Measurements from ENCODE around the gene NRAP.

Gene NRAP

DNA sequence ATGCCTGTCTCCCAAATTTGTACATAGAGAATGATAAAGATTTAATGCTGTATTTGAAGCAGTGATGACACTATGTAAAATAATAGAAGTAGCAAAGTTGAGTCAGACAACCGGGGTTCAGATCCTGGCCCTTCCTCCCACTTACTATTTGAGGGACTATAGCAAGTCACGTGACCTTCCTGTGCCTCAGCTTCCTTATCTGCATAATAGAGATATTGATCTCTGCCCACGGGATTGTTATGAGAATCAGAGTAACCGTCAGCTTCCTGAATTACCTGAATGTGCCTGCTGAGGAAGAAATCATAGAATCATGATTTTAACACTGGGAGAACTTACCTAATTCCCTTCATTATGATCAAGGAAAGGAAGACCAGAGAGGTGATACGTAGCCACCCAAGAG, 42.8 kb upstream of the NRAP start:
- H2BK12ac ChIP-seq (ENCODE audit: low read length in 2 of 2): peak overlapping the region in 1 of 2 experiments; percentile 80
- H3K9ac ChIP-seq (ENCODE audit: low read length): no peak overlapping the region
- DNase-seq: no peak
- H2BK5ac ChIP-seq (ENCODE audit: low read depth, low read length, poor library complexity, severe bottlenecking): no peak overlapping the region
- peaks cover 20% of the 10 kb centered on the region for H3K4me1 ChIP-seq (ENCODE audit: control insufficient read depth, insufficient read depth, low read depth, low read length)
- 90% methylated on average over 4 of the region's 5 CpGs for WGBS
- H3K9me3 ChIP-seq (ENCODE audit: control insufficient read depth, low read length): no peaks in the 10 kb centered on the region
- no peak overlapping the region for H3K4me2 ChIP-seq (ENCODE audit: low read length, poor library complexity, severe bottlenecking)
- peaks cover 2 to 38% of the 10 kb centered on the region in 2 experiments for H3K36me3 ChIP-seq (ENCODE audit: control insufficient read depth in 1 of 2, insufficient read depth in 2 of 2, low read depth in 1 of 2, low read length in 2 of 2)
- no peak overlapping the region for H3K4me3 ChIP-seq (ENCODE audit: insufficient read depth in 1 of 2, low read depth in 1 of 2, low read length in 2 of 2)
- no peak overlapping the region for H3K27ac ChIP-seq (ENCODE audit: low read length, poor library complexity, severe bottlenecking)
- H3K23ac ChIP-seq (ENCODE audit: low read length in 2 of 2): no peak overlapping the region
- H2AFZ ChIP-seq (ENCODE audit: low read depth, low read length): no peak overlapping the region
- no peak overlapping the region for H3K4ac ChIP-seq (ENCODE audit: low read depth in 1 of 2, low read length in 2 of 2)
- peaks cover 31% of the 10 kb centered on the region for H3K79me1 ChIP-seq (replicated peaks; ENCODE audit: low read length, poor library complexity, severe bottlenecking)
- H3K18ac ChIP-seq (ENCODE audit: low read depth in 1 of 2, low read length in 2 of 2): peak overlapping the region in 1 of 2 experiments; percentile 61
- H4K91ac ChIP-seq (ENCODE audit: low read length): no peak overlapping the region
- peak overlapping the region; percentile 70 for H2BK15ac ChIP-seq (ENCODE audit: low read depth, poor library complexity, severe bottlenecking)
- H2BK120ac ChIP-seq (ENCODE audit: low read depth, low read length): no peak overlapping the region
- H4K8ac ChIP-seq (ENCODE audit: low read length): no peak overlapping the region
- H2AK5ac ChIP-seq (ENCODE audit: low read length, severe bottlenecking): peak overlapping the region; percentile 51
- no peaks in the 10 kb centered on the region for H3K27me3 ChIP-seq (ENCODE audit: control insufficient read depth in 1 of 2, insufficient read depth in 1 of 2, low read length in 2 of 2)
- H3K14ac ChIP-seq (ENCODE audit: low read length in 2 of 2): no peak overlapping the region

DNA sequence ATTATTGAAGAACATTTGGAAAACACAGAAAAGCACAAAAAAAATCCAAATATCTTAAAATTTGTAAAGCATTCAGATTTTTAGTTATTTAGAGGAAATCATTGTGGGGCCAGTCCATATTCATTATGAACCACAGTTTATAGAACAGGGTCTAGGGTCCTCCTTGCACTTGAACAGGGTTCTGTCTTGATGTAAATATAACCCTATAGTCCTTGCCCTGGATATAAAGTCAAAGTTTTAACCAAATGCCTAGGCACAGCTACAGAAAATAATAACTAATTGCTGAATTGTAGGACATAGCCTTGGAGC, 41.5 kb upstream of the NRAP start:
- no peak overlapping the region for H3K4ac ChIP-seq (ENCODE audit: low read depth in 1 of 2, low read length in 2 of 2)
- peaks cover 13% of the 10 kb centered on the region for H3K4me1 ChIP-seq (ENCODE audit: control insufficient read depth, insufficient read depth, low read depth, low read length)
- no peaks in the 10 kb centered on the region for H3K9me3 ChIP-seq (ENCODE audit: control insufficient read depth, low read length)
- H2AK5ac ChIP-seq (ENCODE audit: low read length, severe bottlenecking): no peak overlapping the region
- peaks cover 25% of the 10 kb centered on the region for H3K79me1 ChIP-seq (replicated peaks; ENCODE audit: low read length, poor library complexity, severe bottlenecking)
- H3K4me3 ChIP-seq (ENCODE audit: insufficient read depth in 1 of 2, low read depth in 1 of 2, low read length in 2 of 2): no peak overlapping the region
- no peak overlapping the region for H3K23ac ChIP-seq (ENCODE audit: low read length in 2 of 2)
- H2BK15ac ChIP-seq (ENCODE audit: low read depth, poor library complexity, severe bottlenecking): no peak overlapping the region
- H3K36me3 ChIP-seq (ENCODE audit: control insufficient read depth in 1 of 2, insufficient read depth in 2 of 2, low read depth in 1 of 2, low read length in 2 of 2): peaks cover 5 to 42% of the 10 kb centered on the region in 2 experiments
- no peak overlapping the region for H2AFZ ChIP-seq (ENCODE audit: low read depth, low read length)
- peak overlapping the region in 1 of 2 experiments; percentile 66 for H3K18ac ChIP-seq (ENCODE audit: low read depth in 1 of 2, low read length in 2 of 2)
- no peak overlapping the region for H3K14ac ChIP-seq (ENCODE audit: low read length in 2 of 2)
- peak overlapping the region in 1 of 2 experiments; percentile 28 for H2BK12ac ChIP-seq (ENCODE audit: low read length in 2 of 2)
- no peak overlapping the region for H3K9ac ChIP-seq (ENCODE audit: low read length)
- no peak overlapping the region for H4K91ac ChIP-seq (ENCODE audit: low read length)
- H3K4me2 ChIP-seq (ENCODE audit: low read length, poor library complexity, severe bottlenecking): no peak overlapping the region
- H3K27ac ChIP-seq (ENCODE audit: low read length, poor library complexity, severe bottlenecking): no peak overlapping the region
- H2BK5ac ChIP-seq (ENCODE audit: low read depth, low read length, poor library complexity, severe bottlenecking): no peak overlapping the region
- no peaks in the 10 kb centered on the region for H3K27me3 ChIP-seq (ENCODE audit: control insufficient read depth in 1 of 2, insufficient read depth in 1 of 2, low read length in 2 of 2)
- DNase-seq: no peak
- no peak overlapping the region for H2BK120ac ChIP-seq (ENCODE audit: low read depth, low read length)
- no peak overlapping the region for H4K8ac ChIP-seq (ENCODE audit: low read length)

DNA sequence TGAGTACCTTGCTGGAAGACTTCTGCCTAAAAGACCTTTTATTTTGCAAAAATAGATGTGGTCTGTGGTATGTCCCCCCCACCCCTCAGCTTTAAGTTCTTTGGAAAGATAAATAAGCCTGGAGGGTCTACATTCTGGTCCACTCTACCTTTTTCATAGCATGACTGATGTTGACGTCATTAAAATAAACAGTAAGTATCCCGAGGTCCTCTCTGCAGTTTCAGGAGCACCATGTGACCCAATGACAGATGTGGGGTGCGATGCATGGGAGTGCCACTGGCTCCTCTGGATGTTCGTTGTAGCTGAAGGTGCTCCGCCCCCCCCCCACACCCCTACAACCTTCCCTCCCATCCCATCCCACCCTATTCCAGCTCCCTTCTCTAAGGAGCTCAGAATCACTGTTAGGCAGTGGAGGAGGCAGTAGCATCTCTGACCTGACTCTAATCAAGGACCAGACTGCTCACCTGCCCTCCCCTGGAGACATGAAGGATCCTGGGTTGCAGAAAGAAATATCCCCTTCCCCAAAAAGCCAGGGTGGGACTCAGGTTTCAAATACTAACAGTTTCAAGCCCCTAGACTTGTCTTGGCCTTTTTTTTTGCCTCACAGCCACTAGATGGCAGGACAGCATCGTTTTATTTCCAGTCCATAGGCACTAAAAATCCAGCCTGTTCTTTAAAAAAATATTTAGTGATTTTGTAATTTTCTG, 40.9 kb upstream of the NRAP start:
- Histone ChIP-seq H3K4me3 (ENCODE audit: insufficient read depth in 1 of 2, low read depth in 1 of 2, low read length in 2 of 2) (no peak overlapping the region), H3K79me1 (replicated peaks; ENCODE audit: low read length, poor library complexity, severe bottlenecking) (peaks cover 25% of the 10 kb centered on the region), H3K9me3 (ENCODE audit: control insufficient read depth, low read length) (no peaks in the 10 kb centered on the region), H3K23ac (ENCODE audit: low read length in 2 of 2) (no peak overlapping the region), H3K27me3 (ENCODE audit: control insufficient read depth in 1 of 2, insufficient read depth in 1 of 2, low read length in 2 of 2) (no peaks in the 10 kb centered on the region), H2BK15ac (ENCODE audit: low read depth, poor library complexity, severe bottlenecking) (no peak overlapping the region), H3K14ac (ENCODE audit: low read length in 2 of 2) (no peak overlapping the region), H3K9ac (ENCODE audit: low read length) (no peak overlapping the region), H2BK12ac (ENCODE audit: low read length in 2 of 2) (no peak overlapping the region), H2AK5ac (ENCODE audit: low read length, severe bottlenecking) (no peak overlapping the region), H2AFZ (ENCODE audit: low read depth, low read length) (no peak overlapping the region), H2BK120ac (ENCODE audit: low read depth, low read length) (no peak overlapping the region), H3K36me3 (ENCODE audit: control insufficient read depth in 1 of 2, insufficient read depth in 2 of 2, low read depth in 1 of 2, low read length in 2 of 2) (peaks cover 5 to 47% of the 10 kb centered on the region in 2 experiments), H3K27ac (ENCODE audit: low read length, poor library complexity, severe bottlenecking) (no peak overlapping the region), H3K4me1 (ENCODE audit: control insufficient read depth, insufficient read depth, low read depth, low read length) (peaks cover 13% of the 10 kb centered on the region), H4K8ac (ENCODE audit: low read length) (peak overlapping the region; percentile 61), H3K4ac (ENCODE audit: low read depth in 1 of 2, low read length in 2 of 2) (no peak overlapping the region), H3K18ac (ENCODE audit: low read depth in 1 of 2, low read length in 2 of 2) (no peak overlapping the region), H3K4me2 (ENCODE audit: low read length, poor library complexity, severe bottlenecking) (no peak overlapping the region), H2BK5ac (ENCODE audit: low read depth, low read length, poor library complexity, severe bottlenecking) (no peak overlapping the region), H4K91ac (ENCODE audit: low read length) (no peak overlapping the region)
- WGBS: 55% methylated on average over 5 of the region's 6 CpGs
- DNase-seq: peak; percentile 70

DNA sequence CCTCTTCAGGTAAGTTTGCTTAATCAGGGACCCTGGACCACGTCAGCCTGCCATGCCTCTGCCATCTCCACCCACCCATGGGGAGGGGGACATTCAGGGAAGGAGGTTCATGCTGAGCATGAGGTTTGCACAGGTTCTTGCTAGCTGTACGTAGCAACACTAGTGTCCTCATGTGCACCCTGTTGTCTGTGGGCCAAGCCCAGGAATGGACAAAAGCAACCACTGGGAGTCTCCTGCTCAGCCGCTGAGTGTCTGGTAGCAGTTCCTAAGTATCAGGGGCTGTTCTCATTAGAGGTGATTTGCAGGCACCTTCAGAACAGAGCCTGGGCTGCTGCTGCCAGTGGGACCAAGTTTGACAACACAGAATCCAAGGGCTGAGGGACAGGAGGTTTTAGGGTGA, 33.8 kb upstream of the NRAP start:
- Histone ChIP-seq H3K4me3 (ENCODE audit: insufficient read depth in 1 of 2, low read depth in 1 of 2, low read length in 2 of 2) (no peak overlapping the region), H2BK15ac (ENCODE audit: low read depth, poor library complexity, severe bottlenecking) (no peak overlapping the region), H2BK5ac (ENCODE audit: low read depth, low read length, poor library complexity, severe bottlenecking) (no peak overlapping the region), H3K36me3 (ENCODE audit: control insufficient read depth in 1 of 2, insufficient read depth in 2 of 2, low read depth in 1 of 2, low read length in 2 of 2) (peaks cover 21 to 75% of the 10 kb centered on the region in 2 experiments), H3K23ac (ENCODE audit: low read length in 2 of 2) (no peak overlapping the region), H3K4me2 (ENCODE audit: low read length, poor library complexity, severe bottlenecking) (no peak overlapping the region), H3K18ac (ENCODE audit: low read depth in 1 of 2, low read length in 2 of 2) (no peak overlapping the region), H2BK120ac (ENCODE audit: low read depth, low read length) (no peak overlapping the region), H3K9me3 (ENCODE audit: control insufficient read depth, low read length) (peaks cover 17% of the 10 kb centered on the region), H3K14ac (ENCODE audit: low read length in 2 of 2) (peak overlapping the region in 1 of 2 experiments; percentile 44), H2BK12ac (ENCODE audit: low read length in 2 of 2) (no peak overlapping the region), H4K8ac (ENCODE audit: low read length) (no peak overlapping the region), H3K79me1 (replicated peaks; ENCODE audit: low read length, poor library complexity, severe bottlenecking) (peaks cover 41% of the 10 kb centered on the region), H3K27ac (ENCODE audit: low read length, poor library complexity, severe bottlenecking) (no peak overlapping the region), H3K9ac (ENCODE audit: low read length) (no peak overlapping the region), H2AFZ (ENCODE audit: low read depth, low read length) (no peak overlapping the region), H4K91ac (ENCODE audit: low read length) (no peak overlapping the region), H2AK5ac (ENCODE audit: low read length, severe bottlenecking) (no peak overlapping the region), H3K4me1 (ENCODE audit: control insufficient read depth, insufficient read depth, low read depth, low read length) (peaks cover 3% of the 10 kb centered on the region), H3K4ac (ENCODE audit: low read depth in 1 of 2, low read length in 2 of 2) (no peak overlapping the region), H3K27me3 (ENCODE audit: control insufficient read depth in 1 of 2, insufficient read depth in 1 of 2, low read length in 2 of 2) (no peaks in the 10 kb centered on the region)
- no peak for DNase-seq
- 96% methylated on average over 3 of the region's 3 CpGs for WGBS
